ENCODE data around the gene MICALL2. TPM values are rescaled to one million over a fixed set of nuclear protein-coding genes. Genes with fewer than 3 reads are reported as not detected.

MICALL2 gene
- total RNA-seq, 1 donor from 2014 or later: 3.1 TPM

DNA sequence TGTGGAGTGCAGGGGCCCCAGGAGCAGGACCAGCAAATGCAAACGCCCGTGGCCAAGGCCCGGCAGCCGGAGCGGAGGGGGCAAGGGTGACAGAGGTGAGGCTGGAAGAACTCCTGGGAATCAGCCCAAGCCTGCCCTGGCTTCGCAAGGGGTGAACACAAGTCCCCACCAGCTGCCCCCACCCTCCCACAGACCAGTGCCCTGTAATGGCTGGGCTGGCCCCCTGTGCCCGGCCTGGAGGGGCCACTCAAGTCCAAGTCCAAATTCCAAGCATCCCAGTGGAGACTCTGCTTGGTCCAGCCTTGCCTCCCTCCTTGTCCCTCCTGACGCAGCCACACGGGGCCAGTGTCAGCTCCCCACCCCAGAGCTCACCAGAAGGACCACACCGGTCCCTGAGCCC, 28.0 kb downstream of the MICALL2 start:
- Histone ChIP-seq H3K4me1 (ENCODE audit: control insufficient read depth in 3 of 3, insufficient read depth in 3 of 3, low read length in 3 of 3) (peaks cover 0 to 5% (median 0%) of the 10 kb centered on the region in 3 donors), H3K9ac (ENCODE audit: low read depth in 1 of 3, low read length in 3 of 3) (no peak overlapping the region), H3K4me3 (ENCODE audit: low read length in 3 of 3) (no peak overlapping the region), H3K9me3 (ENCODE audit: control insufficient read depth in 3 of 3, low read length in 3 of 3) (no peaks in the 10 kb centered on the region), H3K27ac (ENCODE audit: low read depth, low read length) (no peak overlapping the region), H3K27me3 (ENCODE audit: control insufficient read depth in 3 of 3, insufficient read depth in 3 of 3, low read length in 3 of 3) (peaks cover 26 to 44% (median 37%) of the 10 kb centered on the region in 3 donors), H3K36me3 (ENCODE audit: control insufficient read depth in 3 of 3, insufficient read depth in 3 of 3, low read length in 3 of 3) (no peaks in the 10 kb centered on the region)

DNA sequence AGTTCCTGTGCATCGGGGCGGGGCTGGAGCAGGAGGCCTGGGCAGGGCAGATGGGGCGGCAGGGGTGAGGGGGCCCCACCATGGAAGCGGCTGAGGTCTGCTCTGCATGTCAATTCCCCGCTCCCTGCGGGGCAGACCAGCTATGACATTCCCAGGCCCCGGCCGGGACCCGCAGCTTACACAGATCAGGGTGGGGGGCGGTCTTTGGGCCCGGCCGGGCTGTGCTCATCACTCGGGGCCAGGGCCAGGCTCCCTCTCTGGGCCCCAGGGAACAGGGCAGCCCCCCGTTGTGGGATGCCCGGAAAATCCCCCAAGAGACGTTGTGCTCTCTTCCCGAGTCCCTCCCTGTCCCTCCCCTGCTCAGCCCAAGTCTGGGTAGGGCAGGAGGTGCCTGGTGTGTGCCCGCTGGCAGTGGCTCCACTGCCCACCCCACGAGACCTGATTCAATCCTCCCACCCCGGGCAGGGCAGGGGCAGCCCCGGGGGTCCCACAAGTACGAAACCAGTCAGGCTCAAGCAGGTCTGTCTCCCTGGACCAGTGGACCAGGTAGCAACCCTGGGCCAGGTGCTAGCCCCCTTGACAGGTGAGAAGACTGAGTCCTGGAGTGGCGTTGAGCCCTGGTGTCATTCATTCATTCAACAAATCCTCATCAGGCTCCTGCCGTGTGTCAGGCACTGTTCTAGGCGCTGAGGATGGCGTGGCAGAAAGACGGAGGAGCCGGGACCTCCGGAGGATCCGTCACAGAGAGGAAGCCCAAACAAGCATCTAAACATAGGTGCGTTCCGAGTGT, 29.0 kb downstream of the MICALL2 start:
- no peak overlapping the region for H3K9ac ChIP-seq (ENCODE audit: low read depth in 1 of 3, low read length in 3 of 3)
- H3K4me1 ChIP-seq (ENCODE audit: control insufficient read depth in 3 of 3, insufficient read depth in 3 of 3, low read length in 3 of 3): peaks cover 0 to 5% (median 0%) of the 10 kb centered on the region in 3 donors
- no peaks in the 10 kb centered on the region for H3K9me3 ChIP-seq (ENCODE audit: control insufficient read depth in 3 of 3, low read length in 3 of 3)
- no peaks in the 10 kb centered on the region for H3K36me3 ChIP-seq (ENCODE audit: control insufficient read depth in 3 of 3, insufficient read depth in 3 of 3, low read length in 3 of 3)
- H3K4me3 ChIP-seq (ENCODE audit: low read length in 3 of 3): no peak overlapping the region
- H3K27ac ChIP-seq (ENCODE audit: low read depth, low read length): no peak overlapping the region
- H3K27me3 ChIP-seq (ENCODE audit: control insufficient read depth in 3 of 3, insufficient read depth in 3 of 3, low read length in 3 of 3): peaks cover 26 to 50% (median 46%) of the 10 kb centered on the region in 3 donors

DNA sequence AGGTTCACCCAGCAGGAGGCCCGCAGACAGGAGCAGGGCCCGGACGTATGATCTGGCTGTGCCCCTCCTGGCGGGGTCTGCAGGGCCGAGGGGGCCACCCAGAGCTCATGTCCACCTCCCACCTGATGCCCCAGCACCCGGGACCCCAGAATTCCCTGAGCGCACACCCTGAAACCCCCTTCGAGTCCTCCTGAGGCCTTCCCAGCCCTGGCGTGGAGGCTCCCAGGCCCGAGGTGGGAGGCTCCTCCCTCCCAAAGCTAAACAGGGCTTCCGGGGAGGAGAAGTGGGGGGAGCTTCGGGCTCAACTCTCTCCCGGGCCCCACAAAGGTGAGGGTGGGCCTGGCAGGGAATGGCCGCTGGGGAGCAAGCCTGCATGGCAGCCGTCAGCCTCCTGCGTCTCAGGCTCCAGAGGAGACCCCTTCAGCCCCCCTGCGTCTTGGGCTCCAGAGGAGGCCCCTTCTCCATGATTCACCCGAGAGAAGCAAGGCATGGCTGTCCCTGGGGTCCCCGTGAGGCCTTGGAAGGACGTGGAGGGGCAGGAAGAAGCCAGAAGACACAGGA, 30.2 kb downstream of the MICALL2 start:
- Histone ChIP-seq H3K27ac (ENCODE audit: low read depth, low read length) (no peak overlapping the region), H3K27me3 (ENCODE audit: control insufficient read depth in 3 of 3, insufficient read depth in 3 of 3, low read length in 3 of 3) (peaks cover 26 to 50% (median 46%) of the 10 kb centered on the region in 3 donors), H3K4me1 (ENCODE audit: control insufficient read depth in 3 of 3, insufficient read depth in 3 of 3, low read length in 3 of 3) (peaks cover 0 to 5% (median 0%) of the 10 kb centered on the region in 3 donors), H3K9ac (ENCODE audit: low read depth in 1 of 3, low read length in 3 of 3) (no peak overlapping the region), H3K36me3 (ENCODE audit: control insufficient read depth in 3 of 3, insufficient read depth in 3 of 3, low read length in 3 of 3) (no peaks in the 10 kb centered on the region), H3K9me3 (ENCODE audit: control insufficient read depth in 3 of 3, low read length in 3 of 3) (no peaks in the 10 kb centered on the region), H3K4me3 (ENCODE audit: low read length in 3 of 3) (no peak overlapping the region)

DNA sequence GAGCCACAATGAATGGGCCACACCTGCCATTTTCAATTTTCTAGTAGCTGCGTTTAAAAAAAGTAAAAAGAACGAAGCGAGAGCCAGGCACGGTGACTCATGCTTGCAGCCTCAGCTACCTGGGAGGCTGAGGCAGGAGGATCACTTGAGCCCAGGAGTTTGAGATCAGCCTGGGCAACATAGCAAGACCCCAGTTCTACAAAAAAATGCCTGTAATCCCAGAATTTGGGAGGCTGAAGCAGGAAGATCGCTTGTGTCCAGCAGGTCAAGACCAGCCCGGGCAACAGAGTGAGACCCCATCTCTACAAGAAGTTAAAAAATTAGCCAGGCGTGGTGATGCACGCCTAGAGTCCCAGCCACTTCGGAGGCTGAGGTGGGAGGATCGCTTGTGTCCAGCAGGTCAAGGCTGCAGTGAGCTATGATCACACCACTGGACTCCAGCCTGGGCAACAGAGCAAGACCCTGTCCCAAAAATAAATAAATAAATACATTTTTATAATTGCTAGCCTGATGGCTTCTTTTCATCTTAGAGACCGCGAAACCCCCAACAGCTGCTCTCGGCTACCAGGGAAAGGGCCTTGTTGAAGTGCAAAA, 32.1 kb downstream of the MICALL2 start:
- Histone ChIP-seq H3K9ac (ENCODE audit: low read depth in 1 of 3, low read length in 3 of 3) (no peak overlapping the region), H3K4me3 (ENCODE audit: low read length in 3 of 3) (no peak overlapping the region), H3K27ac (ENCODE audit: low read depth, low read length) (no peak overlapping the region), H3K36me3 (ENCODE audit: control insufficient read depth in 3 of 3, insufficient read depth in 3 of 3, low read length in 3 of 3) (no peaks in the 10 kb centered on the region), H3K9me3 (ENCODE audit: control insufficient read depth in 3 of 3, low read length in 3 of 3) (no peaks in the 10 kb centered on the region), H3K27me3 (ENCODE audit: control insufficient read depth in 3 of 3, insufficient read depth in 3 of 3, low read length in 3 of 3) (peaks cover 33 to 52% (median 51%) of the 10 kb centered on the region in 3 donors), H3K4me1 (ENCODE audit: control insufficient read depth in 3 of 3, insufficient read depth in 3 of 3, low read length in 3 of 3) (peaks cover 0 to 3% (median 3%) of the 10 kb centered on the region in 3 donors)

DNA sequence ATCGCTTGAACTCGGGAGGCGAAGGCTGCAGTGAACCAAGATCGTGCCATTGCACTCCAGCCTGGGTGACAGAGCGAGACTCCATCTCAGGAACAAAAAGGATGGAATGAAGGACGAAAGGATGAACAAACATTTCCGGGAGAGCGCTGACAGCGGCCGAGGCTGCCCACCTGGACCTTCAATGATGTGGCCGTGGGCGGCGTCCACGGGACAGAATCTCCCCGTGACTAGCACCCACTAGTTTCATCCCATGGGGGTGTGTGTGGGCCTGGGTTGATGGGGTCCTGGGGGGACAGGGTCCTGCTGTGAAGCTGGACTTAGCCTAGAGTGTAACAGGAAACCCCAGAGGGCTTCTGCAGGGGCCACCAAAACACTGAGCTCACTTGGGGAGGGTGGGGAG, 32.8 kb downstream of the MICALL2 start:
- Histone ChIP-seq H3K9ac (ENCODE audit: low read depth in 1 of 3, low read length in 3 of 3) (no peak overlapping the region), H3K36me3 (ENCODE audit: control insufficient read depth in 3 of 3, insufficient read depth in 3 of 3, low read length in 3 of 3) (no peaks in the 10 kb centered on the region), H3K27me3 (ENCODE audit: control insufficient read depth in 3 of 3, insufficient read depth in 3 of 3, low read length in 3 of 3) (peaks cover 36 to 56% (median 52%) of the 10 kb centered on the region in 3 donors), H3K27ac (ENCODE audit: low read depth, low read length) (no peak overlapping the region), H3K9me3 (ENCODE audit: control insufficient read depth in 3 of 3, low read length in 3 of 3) (no peaks in the 10 kb centered on the region), H3K4me3 (ENCODE audit: low read length in 3 of 3) (no peak overlapping the region), H3K4me1 (ENCODE audit: control insufficient read depth in 3 of 3, insufficient read depth in 3 of 3, low read length in 3 of 3) (peaks cover 0 to 3% (median 0%) of the 10 kb centered on the region in 3 donors)

DNA sequence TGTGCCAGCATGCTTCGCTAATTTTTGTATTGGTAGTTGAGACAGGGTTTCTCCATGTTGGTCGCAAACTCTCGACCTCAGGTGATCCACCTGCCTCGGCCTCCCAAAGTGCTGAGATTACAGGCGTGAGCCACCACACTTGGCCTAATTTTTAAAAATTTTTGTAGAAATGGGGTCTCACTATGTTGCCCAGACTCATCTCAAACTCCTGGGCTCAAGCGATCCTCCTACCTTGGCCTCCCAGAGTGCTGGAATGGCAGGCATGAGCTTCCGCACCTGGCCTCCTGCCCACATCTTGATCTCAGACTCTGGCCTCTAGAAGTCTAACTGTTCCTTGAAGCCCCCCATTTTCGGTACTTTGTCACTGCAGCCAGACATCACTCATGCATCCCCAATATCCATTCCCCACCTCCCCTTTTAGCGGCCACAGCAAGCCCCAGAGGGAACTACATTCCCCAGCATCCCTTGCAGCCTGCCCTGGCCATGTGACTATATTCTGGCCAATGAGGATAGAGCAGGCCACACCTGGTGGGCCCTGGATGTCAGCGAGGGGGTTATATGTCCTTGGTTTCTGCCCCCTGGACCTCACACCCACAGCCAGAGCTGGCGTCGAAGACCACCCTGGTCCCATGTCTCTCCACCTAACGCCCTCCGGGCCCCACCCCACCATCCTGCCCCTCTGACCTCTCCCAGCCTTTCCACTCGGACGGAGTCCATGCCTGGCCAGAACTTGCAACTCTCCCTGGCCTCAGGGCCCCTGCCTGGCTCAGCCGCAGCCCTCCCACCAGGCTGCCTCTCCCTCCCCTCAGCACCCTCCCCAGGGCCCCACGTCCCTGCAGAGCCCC, 33.8 kb downstream of the MICALL2 start:
- no peaks in the 10 kb centered on the region for H3K9me3 ChIP-seq (ENCODE audit: control insufficient read depth in 3 of 3, low read length in 3 of 3)
- no peak overlapping the region for H3K27ac ChIP-seq (ENCODE audit: low read depth, low read length)
- peaks cover 0 to 3% (median 0%) of the 10 kb centered on the region in 3 donors for H3K4me1 ChIP-seq (ENCODE audit: control insufficient read depth in 3 of 3, insufficient read depth in 3 of 3, low read length in 3 of 3)
- no peak overlapping the region for H3K9ac ChIP-seq (ENCODE audit: low read depth in 1 of 3, low read length in 3 of 3)
- no peak overlapping the region for H3K4me3 ChIP-seq (ENCODE audit: low read length in 3 of 3)
- H3K36me3 ChIP-seq (ENCODE audit: control insufficient read depth in 3 of 3, insufficient read depth in 3 of 3, low read length in 3 of 3): no peaks in the 10 kb centered on the region
- peaks cover 39 to 54% (median 52%) of the 10 kb centered on the region in 3 donors for H3K27me3 ChIP-seq (ENCODE audit: control insufficient read depth in 3 of 3, insufficient read depth in 3 of 3, low read length in 3 of 3)

DNA sequence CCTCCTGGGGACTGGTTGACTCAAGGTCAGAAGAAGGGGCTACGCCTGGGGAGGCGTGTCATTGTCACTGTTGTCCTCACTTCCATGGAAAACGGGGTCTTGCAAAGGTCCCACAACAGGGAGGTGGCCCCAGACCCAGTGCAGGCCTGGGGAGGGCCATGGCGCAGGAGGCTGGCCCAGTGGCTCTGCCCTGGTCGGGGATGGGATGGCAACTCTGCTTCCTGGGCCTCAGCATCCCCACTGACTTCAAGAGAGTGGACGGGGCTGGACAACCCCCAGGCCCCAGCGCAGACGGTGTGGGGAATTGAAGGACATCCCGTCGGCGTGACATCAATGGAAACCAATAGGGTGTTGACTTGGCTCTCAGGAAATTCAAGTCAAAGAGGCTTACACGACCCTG, 35.2 kb downstream of the MICALL2 start:
- no peak overlapping the region for H3K9ac ChIP-seq (ENCODE audit: low read depth in 1 of 3, low read length in 3 of 3)
- H3K9me3 ChIP-seq (ENCODE audit: control insufficient read depth in 3 of 3, low read length in 3 of 3): no peaks in the 10 kb centered on the region
- no peak overlapping the region for H3K4me3 ChIP-seq (ENCODE audit: low read length in 3 of 3)
- peaks cover 0 to 3% (median 0%) of the 10 kb centered on the region in 3 donors for H3K4me1 ChIP-seq (ENCODE audit: control insufficient read depth in 3 of 3, insufficient read depth in 3 of 3, low read length in 3 of 3)
- H3K36me3 ChIP-seq (ENCODE audit: control insufficient read depth in 3 of 3, insufficient read depth in 3 of 3, low read length in 3 of 3): no peaks in the 10 kb centered on the region
- H3K27me3 ChIP-seq (ENCODE audit: control insufficient read depth in 3 of 3, insufficient read depth in 3 of 3, low read length in 3 of 3): peaks cover 37 to 50% (median 46%) of the 10 kb centered on the region in 3 donors
- H3K27ac ChIP-seq (ENCODE audit: low read depth, low read length): no peak overlapping the region

DNA sequence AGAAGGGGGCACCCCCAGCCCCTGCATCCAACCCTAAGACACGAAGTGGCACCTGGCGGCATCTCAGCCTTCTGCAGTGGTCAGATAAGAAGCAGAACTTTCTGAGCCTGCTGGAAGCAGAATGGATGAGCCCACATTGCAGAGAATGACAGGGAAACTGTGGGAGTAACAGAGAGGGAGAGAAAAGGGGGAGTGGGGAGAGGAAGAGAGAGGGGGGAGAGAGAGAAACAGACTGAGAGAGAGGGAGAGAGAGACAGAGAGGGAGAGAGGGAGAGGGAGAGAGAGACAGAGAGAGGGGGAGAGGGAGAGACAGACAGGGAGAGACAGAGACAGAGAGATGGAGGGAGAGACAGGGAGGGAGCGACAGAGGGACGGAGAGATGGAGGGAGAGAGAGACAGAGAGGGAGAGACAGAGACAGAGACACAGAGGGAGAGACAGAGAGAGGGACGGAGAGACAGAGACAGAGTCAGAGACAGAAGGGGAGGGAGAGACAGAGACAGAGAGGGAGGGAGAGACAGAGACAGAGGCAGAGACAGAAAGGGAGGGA, 35.9 kb downstream of the MICALL2 start:
- H3K4me1 ChIP-seq (ENCODE audit: control insufficient read depth in 3 of 3, insufficient read depth in 3 of 3, low read length in 3 of 3): peaks cover 0 to 3% (median 0%) of the 10 kb centered on the region in 3 donors
- no peak overlapping the region for H3K9ac ChIP-seq (ENCODE audit: low read depth in 1 of 3, low read length in 3 of 3)
- H3K9me3 ChIP-seq (ENCODE audit: control insufficient read depth in 3 of 3, low read length in 3 of 3): no peaks in the 10 kb centered on the region
- H3K4me3 ChIP-seq (ENCODE audit: low read length in 3 of 3): no peak overlapping the region
- no peaks in the 10 kb centered on the region for H3K36me3 ChIP-seq (ENCODE audit: control insufficient read depth in 3 of 3, insufficient read depth in 3 of 3, low read length in 3 of 3)
- no peak overlapping the region for H3K27ac ChIP-seq (ENCODE audit: low read depth, low read length)
- H3K27me3 ChIP-seq (ENCODE audit: control insufficient read depth in 3 of 3, insufficient read depth in 3 of 3, low read length in 3 of 3): peaks cover 37 to 47% (median 44%) of the 10 kb centered on the region in 3 donors

DNA sequence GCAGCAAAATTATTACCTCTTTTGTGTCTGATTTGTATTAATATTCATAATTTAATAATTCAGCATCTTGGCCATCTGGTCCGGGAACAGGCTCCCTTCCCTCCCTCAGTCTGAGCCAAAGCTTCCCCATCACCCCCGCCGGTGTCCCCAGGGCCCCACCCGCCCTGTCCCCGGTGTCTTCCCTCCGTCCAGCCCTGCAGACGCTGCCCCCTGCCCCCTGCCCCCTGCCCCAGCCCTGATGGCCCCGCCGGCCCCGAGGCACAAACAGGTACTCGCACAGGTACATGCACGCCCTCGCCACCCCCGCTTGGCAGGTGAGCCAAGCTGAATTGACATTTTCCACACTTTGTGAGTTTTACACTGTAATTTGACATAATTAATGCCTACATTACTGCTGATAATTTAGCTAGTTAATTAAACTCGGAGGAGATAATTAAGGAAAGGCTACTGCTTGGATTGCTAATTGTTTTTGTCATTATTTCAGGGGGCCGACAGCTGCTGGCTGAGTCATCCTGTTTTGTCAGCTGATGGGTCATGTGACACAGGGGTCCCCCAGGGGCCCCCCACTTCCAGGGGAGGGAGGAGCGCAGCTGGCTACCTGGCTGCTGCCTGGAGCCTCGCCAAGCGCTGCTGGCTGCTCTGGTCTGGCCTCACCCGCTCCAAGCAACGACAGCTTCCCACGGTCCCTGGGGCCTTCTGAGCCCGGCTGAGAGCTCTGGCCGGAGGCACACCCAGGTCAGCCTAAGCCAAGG, 36.6 kb downstream of the MICALL2 start:
- peaks cover 37 to 50% (median 46%) of the 10 kb centered on the region in 3 donors for H3K27me3 ChIP-seq (ENCODE audit: control insufficient read depth in 3 of 3, insufficient read depth in 3 of 3, low read length in 3 of 3)

More for the DNA sequence above, 36.6 kb downstream of the MICALL2 start:
- H3K4me3 ChIP-seq (ENCODE audit: low read length in 3 of 3): no peak overlapping the region
- H3K9me3 ChIP-seq (ENCODE audit: control insufficient read depth in 3 of 3, low read length in 3 of 3): no peaks in the 10 kb centered on the region
- no peak overlapping the region for H3K9ac ChIP-seq (ENCODE audit: low read depth in 1 of 3, low read length in 3 of 3)
- no peaks in the 10 kb centered on the region for H3K36me3 ChIP-seq (ENCODE audit: control insufficient read depth in 3 of 3, insufficient read depth in 3 of 3, low read length in 3 of 3)
- H3K4me1 ChIP-seq (ENCODE audit: control insufficient read depth in 3 of 3, insufficient read depth in 3 of 3, low read length in 3 of 3): peaks cover 0 to 3% (median 0%) of the 10 kb centered on the region in 3 donors
- no peak overlapping the region for H3K27ac ChIP-seq (ENCODE audit: low read depth, low read length)

Measured in skeletal muscle tissue (tissue), 4 donors.